GM21360 (cell line): ENCODE data around the gene DSCAM.

Source experiments
- ATAC-seq: cut with Tn5 transposase; IDR thresholded peaks from one replicate; pipeline ENCODE4 v1.9.1; 2021; ENCODE audit warnings: mild to moderate bottlenecking, moderate library complexity; ENCODE audit not compliant: unreplicated experiment

The DSCAM gene

GRCh38 chr21:40839521-40839920 lies 7.4 kb downstream of the DSCAM start:
- ATAC-seq, result no peak

- no peak for ATAC-seq
These were observed 9.5 kb downstream of the DSCAM start for GRCh38 chr21:40837456-40837855.

GRCh38 chr21:40835184-40835694 lies 11.7 kb downstream of the DSCAM start:
- no peak for ATAC-seq

- ATAC-seq, result no peak
These were observed 13.8 kb downstream of the DSCAM start for GRCh38 chr21:40833184-40833583.

- ATAC-seq, result no peak
These were observed 14.6 kb downstream of the DSCAM start for GRCh38 chr21:40832316-40832715.

- ATAC-seq, result no peak
These were observed 16.1 kb downstream of the DSCAM start for GRCh38 chr21:40830836-40831235.

GRCh38 chr21:40829791-40830190 lies 17.2 kb downstream of the DSCAM start:
- ATAC-seq, result no peak

- ATAC-seq, result no peak
These were observed 17.6 kb downstream of the DSCAM start for GRCh38 chr21:40829308-40829707.

GRCh38 chr21:40827509-40827908 lies 19.4 kb downstream of the DSCAM start:
- ATAC-seq, result no peak

GRCh38 chr21:40819071-40819900 lies 27.7 kb downstream of the DSCAM start:
- ATAC-seq, result no peak

- ATAC-seq, result no peak
These were observed 33.0 kb downstream of the DSCAM start for GRCh38 chr21:40813918-40814317.

- no peak for ATAC-seq
These were observed 37.2 kb downstream of the DSCAM start for GRCh38 chr21:40809673-40810197.

GRCh38 chr21:40803101-40803500 lies 43.9 kb downstream of the DSCAM start:
- ATAC-seq, result no peak

- no peak for ATAC-seq
These were observed 46.8 kb downstream of the DSCAM start for GRCh38 chr21:40800126-40800525.

GRCh38 chr21:40797891-40798290 lies 49.1 kb downstream of the DSCAM start:
- no peak for ATAC-seq

GRCh38 chr21:40797410-40797809 lies 49.5 kb downstream of the DSCAM start:
- no peak for ATAC-seq

GRCh38 chr21:40796464-40796863 lies 50.5 kb downstream of the DSCAM start:
- no peak for ATAC-seq

GRCh38 chr21:40795313-40795712 lies 51.6 kb downstream of the DSCAM start:
- ATAC-seq, result no peak

- ATAC-seq, result no peak
These were observed 54.1 kb downstream of the DSCAM start for GRCh38 chr21:40792691-40793456.

- ATAC-seq, result no peak
These were observed 58.3 kb downstream of the DSCAM start for GRCh38 chr21:40788635-40789034.

GRCh38 chr21:40783404-40783803 lies 63.6 kb downstream of the DSCAM start:
- no peak for ATAC-seq
